Measurements from ENCODE around the gene MAT2A.

DNA sequence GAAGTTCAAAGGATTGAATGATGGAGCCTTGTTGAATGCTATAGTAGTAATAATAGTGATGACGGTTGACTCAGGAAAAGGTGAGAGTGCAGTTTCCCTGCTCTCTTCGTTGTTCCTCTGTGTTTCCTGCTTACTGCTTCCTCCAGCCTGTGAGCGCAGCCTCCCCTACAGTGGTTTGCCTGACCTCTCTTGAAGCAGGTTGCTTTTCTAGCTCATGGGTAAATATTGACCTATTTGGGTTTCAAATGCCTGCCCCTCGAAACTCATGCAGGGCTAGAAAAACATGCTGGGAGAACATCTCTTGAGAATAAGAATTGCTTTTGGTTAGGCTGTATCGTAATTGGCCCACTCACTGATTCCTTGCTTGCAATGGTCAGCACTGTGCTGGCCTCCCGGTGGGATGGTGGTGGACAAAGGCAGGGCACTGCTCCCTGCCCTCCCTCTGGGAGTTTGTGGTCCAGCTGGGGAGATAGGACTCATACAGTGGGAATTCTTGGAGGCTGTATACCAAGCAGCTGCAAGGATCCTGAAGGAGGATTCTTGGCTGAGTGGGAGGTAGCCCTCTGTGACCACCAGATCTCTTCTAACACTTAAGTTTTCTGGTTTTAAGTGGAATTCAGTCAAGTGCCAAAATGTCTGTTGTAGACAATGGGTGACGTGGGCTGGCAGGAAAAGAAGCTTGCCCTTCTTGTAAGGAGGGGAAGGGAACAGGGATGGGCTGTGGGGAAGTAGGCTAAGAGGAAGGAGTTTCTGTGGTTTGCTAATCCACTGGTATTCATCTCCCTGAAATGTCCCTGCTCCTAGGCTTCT lies 51.2 kb downstream of the MAT2A start:
- TF ChIP-seq, protein P1, sequence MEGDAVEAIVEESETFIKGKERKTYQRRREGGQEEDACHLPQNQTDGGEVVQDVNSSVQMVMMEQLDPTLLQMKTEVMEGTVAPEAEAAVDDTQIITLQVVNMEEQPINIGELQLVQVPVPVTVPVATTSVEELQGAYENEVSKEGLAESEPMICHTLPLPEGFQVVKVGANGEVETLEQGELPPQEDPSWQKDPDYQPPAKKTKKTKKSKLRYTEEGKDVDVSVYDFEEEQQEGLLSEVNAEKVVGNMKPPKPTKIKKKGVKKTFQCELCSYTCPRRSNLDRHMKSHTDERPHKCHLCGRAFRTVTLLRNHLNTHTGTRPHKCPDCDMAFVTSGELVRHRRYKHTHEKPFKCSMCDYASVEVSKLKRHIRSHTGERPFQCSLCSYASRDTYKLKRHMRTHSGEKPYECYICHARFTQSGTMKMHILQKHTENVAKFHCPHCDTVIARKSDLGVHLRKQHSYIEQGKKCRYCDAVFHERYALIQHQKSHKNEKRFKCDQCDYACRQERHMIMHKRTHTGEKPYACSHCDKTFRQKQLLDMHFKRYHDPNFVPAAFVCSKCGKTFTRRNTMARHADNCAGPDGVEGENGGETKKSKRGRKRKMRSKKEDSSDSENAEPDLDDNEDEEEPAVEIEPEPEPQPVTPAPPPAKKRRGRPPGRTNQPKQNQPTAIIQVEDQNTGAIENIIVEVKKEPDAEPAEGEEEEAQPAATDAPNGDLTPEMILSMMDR (IDR thresholded peaks at IDR 0.05; ENCODE audit: low read depth, low read length, poor library complexity, severe bottlenecking) = no peak
- no peak for TF ChIP-seq EZH2phosphoT487 (IDR thresholded peaks at IDR 0.05; ENCODE audit: borderline replicate concordance, low read length)
